HG03432 (cell line): ENCODE measurements around the gene EFNB1.

Experiments
- ATAC-seq: cut with Tn5 transposase; IDR thresholded peaks from one replicate; pipeline ENCODE4 v1.9.1; 2021; ENCODE audit warnings: mild to moderate bottlenecking, moderate library complexity; ENCODE audit not compliant: unreplicated experiment

Gene EFNB1

DNA sequence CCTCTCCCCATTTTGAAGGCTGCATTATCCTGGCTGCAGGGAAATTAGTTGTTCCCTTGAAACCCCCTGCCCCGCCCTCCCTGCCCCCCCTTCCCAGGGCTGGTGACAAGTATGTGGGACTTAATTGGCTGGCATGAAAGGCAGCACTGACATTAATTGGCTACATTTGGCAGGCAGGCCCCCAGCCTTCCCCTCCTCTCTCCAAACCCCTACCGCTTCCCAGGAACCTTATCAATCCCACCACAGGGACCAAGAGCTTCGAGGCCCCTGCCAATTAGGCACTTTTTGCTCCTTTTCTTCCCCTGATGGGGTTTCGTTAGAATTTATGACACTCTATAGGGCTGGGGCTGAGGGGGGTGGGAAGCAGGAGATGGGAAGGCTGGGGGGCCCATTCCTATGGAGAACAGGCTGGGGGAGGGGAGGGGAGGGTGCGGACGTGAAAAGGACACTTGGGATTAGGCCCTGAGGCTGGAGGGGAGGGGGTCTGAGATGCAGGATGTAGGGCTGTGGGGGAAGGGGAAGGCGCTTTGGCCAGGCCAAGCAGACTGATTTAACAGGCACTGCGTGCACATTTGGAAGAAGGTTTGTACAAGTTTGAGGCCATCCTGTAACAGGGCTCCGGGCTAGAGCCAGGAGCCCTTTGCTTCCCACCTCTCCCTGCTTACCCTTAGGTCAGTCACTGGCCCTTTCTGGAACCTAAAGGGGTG, 52.2 kb downstream of the EFNB1 start:
- no peak for ATAC-seq

DNA sequence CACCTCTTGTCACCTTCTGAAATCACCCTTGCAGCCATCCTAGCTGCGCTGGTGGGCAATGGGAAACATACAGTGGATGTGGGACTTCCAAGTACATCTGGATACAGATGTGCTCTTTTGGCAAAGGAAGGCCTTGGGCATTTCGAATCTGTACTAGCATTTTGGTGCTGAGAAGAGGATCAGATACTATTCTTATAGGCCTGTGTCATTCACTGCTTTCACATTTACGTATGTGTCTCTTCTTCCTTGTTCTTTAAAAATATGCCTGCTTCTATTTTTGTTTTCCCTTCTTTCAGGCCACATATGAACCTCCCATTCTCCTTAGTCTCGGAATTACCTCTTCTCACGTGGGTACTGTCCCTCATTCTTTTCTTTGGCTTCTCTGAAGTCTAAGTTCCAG, 53.1 kb downstream of the EFNB1 start:
- ATAC-seq, result no peak

DNA sequence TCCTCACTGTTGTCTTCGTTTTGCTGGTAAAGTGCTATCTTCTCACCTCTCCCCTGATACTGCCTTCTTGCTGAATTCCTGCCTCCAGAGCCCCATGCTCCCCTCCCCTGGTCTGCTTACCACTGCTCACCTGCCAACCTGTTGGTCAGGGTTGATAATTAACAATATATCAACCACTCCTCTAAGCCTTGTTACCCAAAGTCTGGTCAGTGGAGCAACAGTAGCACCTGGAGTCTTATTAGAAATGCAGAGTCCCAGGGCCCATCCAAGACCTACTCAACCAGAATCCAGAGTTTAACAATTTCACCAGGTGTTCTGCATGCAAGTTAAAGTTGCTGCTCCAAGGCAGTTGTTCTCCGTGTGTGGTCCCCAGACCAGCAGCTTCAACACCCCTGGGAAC, 55.0 kb downstream of the EFNB1 start:
- ATAC-seq, result no peak

DNA sequence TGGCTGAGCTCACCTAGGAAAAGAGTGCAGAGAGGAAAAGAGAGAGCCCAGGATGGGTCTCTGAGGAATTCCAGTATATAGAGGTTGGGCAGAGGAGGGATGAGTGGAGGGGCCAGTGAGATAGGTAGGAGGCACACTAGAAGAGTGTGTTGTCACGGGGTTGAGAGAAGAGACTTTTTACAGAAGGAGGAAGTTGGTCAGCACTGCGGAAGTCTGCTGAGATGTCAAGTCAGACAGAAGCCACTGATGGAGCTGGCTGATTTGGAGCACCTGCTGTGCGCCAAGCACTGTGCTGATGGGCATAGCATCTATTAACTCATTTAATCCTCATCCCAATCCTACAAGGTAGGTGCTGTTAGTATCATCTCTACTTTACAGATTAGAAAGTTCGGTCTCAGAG, 60.4 kb downstream of the EFNB1 start:
- no peak for ATAC-seq
